H1 (cell line): ENCODE data around the gene TRIM27. TPM values are rescaled to one million over a fixed set of nuclear protein-coding genes. Genes with fewer than 3 reads are reported as not detected.
"Not testable (repeated sequence)": the region's sequence is repeated elsewhere in the genome, so short reads cannot be mapped to it uniquely, and the experiment has no call there.

Experiments
- CTCF ChIA-PET: fragments of 300-600 bp; sonication (Branson Sonifier 250); formaldehyde crosslinking; loops from one replicate; lab custom pipeline; 2021; ENCODE audit not compliant: partially characterized antibody; lab: Charles Lee
- POLR2A ChIA-PET: fragments of 300-600 bp; sonication (Branson Sonifier 250); formaldehyde crosslinking; loops from one replicate; lab custom pipeline; 2021; ENCODE audit warnings: inconsistent platforms; ENCODE audit not compliant: partially characterized antibody; lab: Charles Lee
- DNase-seq, 2 experiments: peaks; one replicate each; pipeline versions ENCODE4 v3.0.0 to v3.0.0-alpha.2; 2010 to 2022; ENCODE audit warnings: low spot score in 2 of 2, low read depth in 1 of 2, mixed read lengths in 1 of 2
- FAIRE-seq: peaks from 2 replicates; lab custom pipeline; 2011; peaks lifted over from hg19 to GRCh38; lab: Jason Lieb, UNC
- H2AFZ ChIP-seq: 2 replicates; pipeline ENCODE4 v1.8.1; 2012; ENCODE audit warnings: low read length, inconsistent platforms
- H2AK5ac ChIP-seq: 2 replicates; pipeline ENCODE4 v1.6.1; 2013; ENCODE audit warnings: low read depth, low read length
- H2BK120ac ChIP-seq: replicated peaks from 2 replicates; pipeline ENCODE3; 2013; ENCODE audit warnings: low read depth, low read length, inconsistent platforms
- H2BK12ac ChIP-seq: 2 replicates; pipeline ENCODE4 v1.6.1; 2013; ENCODE audit warnings: low read depth, low read length
- H2BK15ac ChIP-seq: 2 replicates; pipeline ENCODE4 v1.6.1; 2013; ENCODE audit warnings: low read length
- H2BK20ac ChIP-seq: 2 replicates; pipeline ENCODE4 v1.6.1; 2013; ENCODE audit warnings: low read length
- H2BK5ac ChIP-seq: 2 replicates; pipeline ENCODE4 v1.6.1; 2013; ENCODE audit warnings: low read depth, low read length
- H3K14ac ChIP-seq: 2 replicates; pipeline ENCODE4 v1.6.1; 2013; ENCODE audit warnings: inconsistent platforms; ENCODE audit not compliant: insufficient read length
- H3K18ac ChIP-seq: 2 replicates; pipeline ENCODE4 v1.6.1; 2013; ENCODE audit warnings: low read length; ENCODE audit errors: extremely low read depth
- H3K23ac ChIP-seq: 2 replicates; pipeline ENCODE4 v1.6.1; 2013; ENCODE audit warnings: inconsistent platforms; ENCODE audit not compliant: insufficient read length
- H3K23me2 ChIP-seq: 2 replicates; pipeline ENCODE4 v1.6.1; 2013; ENCODE audit warnings: low read depth, low read length
- H3K27ac ChIP-seq: 2 replicates; pipeline ENCODE4 v1.6.1; 2011; ENCODE audit warnings: low read depth, low read length, inconsistent platforms
- H3K27me3 ChIP-seq, 4 experiments: replicated peaks in 1 of 4; 1 replicate in 1 of 4; 2 replicates in 3 of 4; pipeline versions ENCODE4 v1.6.1 to v1.8.1; 2011 to 2013; ENCODE audit warnings: low read length in 3 of 4, mild to moderate bottlenecking in 3 of 4, inconsistent platforms in 2 of 4, mixed read lengths in 2 of 4, moderate library complexity in 1 of 4; ENCODE audit not compliant: control insufficient read depth in 3 of 4, insufficient read depth in 3 of 4; ENCODE audit errors: extremely low read depth in 1 of 4
- H3K36me3 ChIP-seq, 4 experiments: 2 replicates each; pipeline versions ENCODE4 v1.6.1 to v1.8.1; 2011 to 2013; ENCODE audit warnings: mild to moderate bottlenecking in 4 of 4, low read length in 3 of 4, moderate library complexity in 2 of 4, control low read depth in 1 of 4, inconsistent platforms in 1 of 4; ENCODE audit not compliant: insufficient read depth in 4 of 4, control insufficient read depth in 2 of 4
- H3K4ac ChIP-seq: replicated peaks from 2 replicates; pipeline ENCODE3; 2013; ENCODE audit warnings: low read length, low read depth, mixed read lengths, inconsistent platforms; ENCODE audit not compliant: insufficient read length
- H3K4me1 ChIP-seq, 4 experiments: replicated peaks in 1 of 4; 1 replicate in 1 of 4; 2 replicates in 3 of 4; pipeline versions ENCODE4 v1.6.1 to v1.8.1; 2011 to 2013; ENCODE audit warnings: low read length in 3 of 4, inconsistent platforms in 2 of 4, mixed read lengths in 1 of 4; ENCODE audit not compliant: insufficient read depth in 4 of 4, control insufficient read depth in 3 of 4
- H3K4me2 ChIP-seq, 2 experiments: 2 replicates each; pipeline versions ENCODE4 v1.6.1 to v1.8.1; 2011 to 2013; ENCODE audit warnings: low read depth in 2 of 2, low read length in 2 of 2, control low read depth in 1 of 2, inconsistent platforms in 1 of 2, mild to moderate bottlenecking in 1 of 2; ENCODE audit not compliant: insufficient read depth in 1 of 2
- H3K4me3 ChIP-seq, 4 experiments: fragments of 200-600, 300-600 bp in 1 of 4; sonication (generic), shearing (Covaris generic), sonication (Bioruptor Twin) in 1 of 4; 2 replicates each; pipeline versions ENCODE4 v1.5.1 to v1.8.1; 2011 to 2016; ENCODE audit warnings: low read length in 4 of 4, low read depth in 3 of 4, control low read depth in 2 of 4, inconsistent platforms in 2 of 4, mild to moderate bottlenecking in 2 of 4, mixed read lengths in 1 of 4, moderate library complexity in 1 of 4; ENCODE audit not compliant: insufficient read depth in 2 of 4; ENCODE audit errors: extremely low read depth in 1 of 4
- H3K56ac ChIP-seq: replicated peaks from 2 replicates; pipeline ENCODE3; 2013; ENCODE audit warnings: low read depth, mild to moderate bottlenecking, mixed read lengths, low read length, inconsistent platforms; ENCODE audit not compliant: insufficient read length
- H3K79me1 ChIP-seq: 2 replicates; pipeline ENCODE4 v1.6.1; 2013; ENCODE audit warnings: low read depth, low read length, control low read depth
- H3K79me2 ChIP-seq, 2 experiments: 2 replicates each; pipeline versions ENCODE4 v1.6.1 to v1.8.1; 2012 to 2013; ENCODE audit warnings: low read length in 2 of 2, mild to moderate bottlenecking in 2 of 2, inconsistent platforms in 1 of 2; ENCODE audit not compliant: insufficient read depth in 2 of 2, control insufficient read depth in 1 of 2
- H3K9ac ChIP-seq, 4 experiments: replicated peaks in 1 of 4; 1 replicate in 1 of 4; 2 replicates in 3 of 4; pipeline versions ENCODE4 v1.6.1 to v1.8.1; 2011 to 2013; ENCODE audit warnings: low read depth in 3 of 4, low read length in 3 of 4, control low read depth in 2 of 4, mild to moderate bottlenecking in 2 of 4, moderate library complexity in 2 of 4, inconsistent platforms in 1 of 4; ENCODE audit errors: extremely low read depth in 1 of 4
- H3K9me3 ChIP-seq, 2 experiments: 2 replicates each; pipeline versions ENCODE4 v1.6.1 to v1.8.1; 2012 to 2013; ENCODE audit warnings: mild to moderate bottlenecking in 2 of 2, moderate library complexity in 2 of 2, control low read depth in 1 of 2, inconsistent platforms in 1 of 2, low read depth in 1 of 2, low read length in 1 of 2, mixed read lengths in 1 of 2; ENCODE audit not compliant: insufficient read depth in 2 of 2
- H4K20me1 ChIP-seq, 2 experiments: replicated peaks in 1 of 2; 2 replicates each; pipeline versions ENCODE3 to v1.8.1; 2011 to 2013; ENCODE audit warnings: inconsistent platforms in 2 of 2, low read length in 2 of 2, mild to moderate bottlenecking in 1 of 2; ENCODE audit not compliant: insufficient read depth in 2 of 2, control insufficient read depth in 1 of 2
- H4K5ac ChIP-seq: 2 replicates; pipeline ENCODE4 v1.6.1; 2013; ENCODE audit warnings: low read length, low read depth, mixed read lengths, inconsistent platforms; ENCODE audit not compliant: insufficient read length
- H4K8ac ChIP-seq: 2 replicates; pipeline ENCODE4 v1.8.0; 2013; ENCODE audit warnings: mild to moderate bottlenecking, moderate library complexity, low read length, inconsistent platforms; ENCODE audit not compliant: insufficient read depth; ENCODE audit errors: extremely low read depth
- H4K91ac ChIP-seq: replicated peaks from 2 replicates; pipeline ENCODE3; 2013; ENCODE audit warnings: low read length, mixed read lengths, inconsistent platforms; ENCODE audit not compliant: insufficient read length
- ASH2L ChIP-seq: fragments of 200-600, 300-600 bp; sonication (generic); IDR thresholded peaks from one replicate; pipeline ENCODE4 v1.7.1; 2017; ENCODE audit warnings: low read length
- BACH1 ChIP-seq: IDR thresholded peaks from 2 replicates; pipeline ENCODE4 v1.6.1; 2012; ENCODE audit warnings: low read length, improper control_type of control experiment
- HDAC2 ChIP-seq, 2 experiments: fragments of 300-600 bp in 1 of 2; sonication (generic) in 1 of 2; IDR thresholded peaks; 2 replicates each; pipeline ENCODE4 v1.6.1; 2011 to 2012; ENCODE audit warnings: low read depth in 2 of 2, low read length in 2 of 2, mild to moderate bottlenecking in 2 of 2, moderate library complexity in 2 of 2, borderline replicate concordance in 1 of 2, inconsistent platforms in 1 of 2
- PHF8 ChIP-seq: fragments of 200-600 bp; sonication (generic); conservative IDR thresholded peaks from 2 replicates; pipeline ENCODE4 v1.7.1; 2012; ENCODE audit warnings: low read depth, mild to moderate bottlenecking, inconsistent platforms, low read length, moderate library complexity
- POLR2A ChIP-seq, 2 experiments: IDR thresholded peaks; 1 replicate in 1 of 2; 2 replicates in 1 of 2; pipeline ENCODE4 v1.6.1; 2011; ENCODE audit warnings: low read depth in 2 of 2, low read length in 2 of 2, mild to moderate bottlenecking in 2 of 2; ENCODE audit errors: control extremely low read depth in 1 of 2
- SAP30 ChIP-seq: fragments of 300-600 bp; sonication (generic); IDR thresholded peaks from 2 replicates; pipeline ENCODE4 v1.7.1; 2012; ENCODE audit warnings: low read length, moderate library complexity, mild to moderate bottlenecking, inconsistent platforms; ENCODE audit not compliant: insufficient read depth, insufficient replicate concordance
- SP1 ChIP-seq: IDR thresholded peaks from 2 replicates; pipeline ENCODE4 v1.6.1; 2011; ENCODE audit warnings: low read depth, low read length
- TAF1 ChIP-seq: IDR thresholded peaks from 2 replicates; pipeline ENCODE4 v1.6.1; 2011; ENCODE audit warnings: mild to moderate bottlenecking, low read depth, low read length
- TBP ChIP-seq: IDR thresholded peaks from 2 replicates; pipeline ENCODE4 v1.6.1; 2011; ENCODE audit warnings: low read depth, low read length, improper control_type of control experiment
- WGBS, 2 experiments: shearing (Covaris generic) in 1 of 2; methylation state at CpG; one replicate each; pipeline versions ENCODE4 v1.1.6 to v1.1.7; 2013 to 2015; ENCODE audit warnings: low lambda C conversion rate in 2 of 2, mixed read lengths in 2 of 2, inconsistent platforms in 1 of 2, low coverage in 1 of 2, missing lambda C conversion rate in 1 of 2; ENCODE audit not compliant: insufficient replicate concordance in 2 of 2, insufficient coverage in 1 of 2, insufficient read length in 1 of 2; ENCODE audit errors: extremely low coverage in 1 of 2, missing lambda C conversion rate in 1 of 2; 5-methylcytosine and 5-hydroxymethylcytosine counted together
- polyA plus RNA-seq, 7 experiments: library from polyadenylated mRNA; depleted of rRNA in 3 of 7; stranded (reverse) in 5 of 7; unstranded in 2 of 7; fragments of >200 nt in 5 of 7; fragments of 200-250 nt in 2 of 7; gene quantifications; 1 replicate in 5 of 7; 2 replicates in 1 of 7; 4 replicates in 1 of 7; pipeline versions ENCODE4 v1.2.1 to v1.2.3, GENCODE V29; 2011 to 2013; ENCODE audit warnings: missing spikeins in 2 of 7, mixed read lengths in 2 of 7
- total RNA-seq: library from RNA; stranded (reverse); fragmentation: NEBNext Ultra II Directional; extraction: Animal tissue kit (Norgen Biotek cat#: 25700); gene quantifications from 2 replicates; pipeline ENCODE4 v1.2.1, GENCODE V29; 2021
- TF ChIP-seq, protein P1 (sequence below): IDR thresholded peaks from 2 replicates; pipeline ENCODE4 v1.6.1; 2012; ENCODE audit warnings: inconsistent platforms

The TRIM27 gene
- total and polyA plus RNA-seq, 2 of the 8 experiments (the other 6 are each of a cell fraction or from before 2014, with no cell fraction given), result 76.4 to 85.9 TPM

DNA sequence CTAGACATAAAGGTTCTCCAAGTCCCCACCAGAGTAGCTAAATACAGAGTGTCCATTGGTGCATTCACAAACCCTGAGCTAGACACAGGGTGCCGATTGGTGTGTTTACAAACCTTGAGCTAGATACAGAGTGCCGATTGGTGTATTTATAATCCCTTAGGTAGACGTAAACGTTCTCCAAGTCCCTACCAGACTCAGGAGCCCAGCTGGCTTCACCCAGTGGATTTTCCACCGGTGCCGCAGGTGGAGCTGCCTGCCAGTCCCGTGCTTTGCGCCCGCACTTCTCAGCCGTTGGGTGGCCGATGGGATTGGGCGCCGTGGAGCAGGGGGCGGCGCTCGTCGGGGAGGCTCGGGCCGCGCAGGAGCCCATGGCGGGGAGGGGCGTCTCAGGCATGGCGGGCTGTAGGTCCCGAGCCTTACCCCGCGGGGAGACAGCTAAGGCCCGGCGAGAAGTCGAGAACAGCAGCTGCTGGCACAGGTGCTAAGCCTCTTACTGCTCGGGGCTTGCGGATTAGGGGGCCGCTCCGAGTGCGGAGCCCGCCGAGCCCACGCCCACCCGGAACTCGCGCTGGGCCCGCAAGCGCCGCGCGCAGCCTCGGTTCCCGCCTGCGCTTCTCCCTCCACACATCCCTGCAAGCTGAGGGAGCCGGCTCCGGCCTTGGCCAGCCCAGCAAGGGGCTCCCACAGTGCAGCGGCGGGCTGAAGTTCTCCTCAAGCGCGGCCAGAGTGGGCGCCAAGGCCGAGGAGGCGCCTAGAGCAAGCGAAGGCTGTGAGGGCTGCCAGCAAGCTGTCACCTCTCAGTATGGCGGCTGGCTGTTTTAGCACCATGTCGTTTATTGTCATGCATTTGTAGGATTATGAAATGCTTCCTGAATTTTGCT lies 57.3 kb downstream of the TRIM27 start:
- Histone ChIP-seq H3K4me2 (peak overlapping the region; percentile 52 to 79), H3K27ac (peak overlapping the region; percentile 40; the same call in 1 of the 2 replicates), H4K8ac (0 out of 2 replicates have a peak overlapping the region, but pooled peaks have one; percentile 3), H3K4me3 (peak overlapping the region; percentile 41 to 62 (median 56)), H3K18ac (peak overlapping the region; percentile 84), H2BK5ac (peak overlapping the region; percentile 72; the same call in 1 of the 2 replicates), H2BK15ac (peak overlapping the region; percentile 83), H3K9ac (peak overlapping the region in 3 of 4 experiments; percentile 60 to 63 (median 60); a peak in 6 of 7 replicates), H2BK12ac (peak overlapping the region; percentile 75; the same call in 1 of the 2 replicates)
- CTCF ChIA-PET, result interaction anchor here (0.6 to 9.1 kb wide), 8 partner anchors 8 to 94 kb away, joined by 3 to 107 read pairs (median 4); no protein-coding TSS in a partner anchor
- 0 out of 2 replicates have a peak, but pooled peaks have one; percentile 48 for TF ChIP-seq BACH1
- TF ChIP-seq SAP30, result peak; percentile 29
- 0 out of 2 replicates have a peak, but pooled peaks have one; percentile 28 for TF ChIP-seq SP1
- peak; percentile 74 for TF ChIP-seq ASH2L
- peak; percentile 28 for TF ChIP-seq TBP
- peak; percentile 49; the same call in 1 of the 2 replicates for TF ChIP-seq PHF8
- peak in 1 of 2 experiments; percentile 30; a peak in 1 of 3 replicates for TF ChIP-seq POLR2A (IDR thresholded peaks at IDR 0.05; ENCODE audit: control extremely low read depth in 1 of 2, low read depth in 2 of 2, low read length in 2 of 2)
- peak; percentile 48; the same call in 1 of the 2 replicates for TF ChIP-seq TAF1
- TF ChIP-seq HDAC2 (IDR thresholded peaks at IDR 0.05; ENCODE audit: borderline replicate concordance in 1 of 2, low read depth in 2 of 2, low read length in 2 of 2), result peak in 1 of 2 experiments; percentile 63; a peak in 1 of 4 replicates
- TF ChIP-seq, protein P1, sequence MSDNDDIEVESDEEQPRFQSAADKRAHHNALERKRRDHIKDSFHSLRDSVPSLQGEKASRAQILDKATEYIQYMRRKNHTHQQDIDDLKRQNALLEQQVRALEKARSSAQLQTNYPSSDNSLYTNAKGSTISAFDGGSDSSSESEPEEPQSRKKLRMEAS, result peak; percentile 46; the same call in 1 of the 2 replicates
- FAIRE-seq, H3K14ac ChIP-seq, H3K9me3 ChIP-seq, H3K79me2 ChIP-seq, H3K56ac ChIP-seq, H4K91ac ChIP-seq, H4K20me1 ChIP-seq, H2BK120ac ChIP-seq, H2BK20ac ChIP-seq, H2AK5ac ChIP-seq, H3K36me3 ChIP-seq, H4K5ac ChIP-seq, H3K23ac ChIP-seq, H3K4ac ChIP-seq, H3K79me1 ChIP-seq, H3K4me1 ChIP-seq, H3K27me3 ChIP-seq, H3K23me2 ChIP-seq, H2AFZ ChIP-seq: not testable (repeated sequence)
- POLR2A ChIA-PET, result interaction anchor here (0.6 to 6.6 kb wide), 28 partner anchors 9 to 1721 kb away, joined by 3 to 55 read pairs (median 5); partner anchors contain the start of gene TRIM27
- 6% methylated on average over 45 of the region's 60 CpGs; no CpG with 5 or more reads in 1 of the 2 experiments for WGBS, 2 experiments
- peak in 1 of 2 experiments; percentile 84 for DNase-seq
